ENCODE measurements around the gene ATF7. TPM values are rescaled to one million over a fixed set of nuclear protein-coding genes. Genes with fewer than 3 reads are reported as not detected.

ATF7 gene
- 26.3 TPM for total RNA-seq

GRCh38 chr12:53625946-53626701, at the start of gene ATF7:
Gene ATF7 (minus strand): TSS chr12:53626382. CDS start chr12:53601000, 25,382 bp downstream.

GRCh38 chr12:53506881-53507602, 119.1 kb downstream of the ATF7 start, which contains the start of gene NPFF:
Gene NPFF (minus strand): TSS chr12:53507484. CDS start chr12:53507474, 10 bp downstream.

GRCh38 chr12:53500776-53501614, 125.2 kb downstream of the ATF7 start, which contains the start of gene TARBP2:
Gene TARBP2 (plus strand): TSS chr12:53501283. CDS start chr12:53501409, 126 bp downstream.

GRCh38 chr12:53499266-53500141, 126.7 kb downstream of the ATF7 start, which contains the start of gene MAP3K12:
Gene MAP3K12 (minus strand): TSS chr12:53499458. CDS start chr12:53487391, 12,067 bp downstream.

Other genes with a start within 250 kb of the ATF7 start
- gene SP1, start 246.2 kb downstream of the ATF7 start, total RNA-seq: 70.4 TPM
- 0.71 TPM for gene AMHR2, start 202.5 kb downstream of the ATF7 start, total RNA-seq
- gene PRR13, start 184.6 kb downstream of the ATF7 start, total RNA-seq: 13.7 TPM
- gene PCBP2, start 174.3 kb downstream of the ATF7 start, total RNA-seq: 469 TPM
- gene MAP3K12, start 126.9 kb downstream of the ATF7 start, total RNA-seq: 34.0 TPM
- gene TARBP2, start 125.1 kb downstream of the ATF7 start, total RNA-seq: 28.6 TPM
- not detected for gene NPFF, start 118.9 kb downstream of the ATF7 start, total RNA-seq
- gene ATP5MC2, start 49.7 kb upstream of the ATF7 start, total RNA-seq: 112 TPM
- 168 TPM for gene CALCOCO1, start 101.1 kb upstream of the ATF7 start, total RNA-seq
- not detected for gene CISTR, start 125.6 kb upstream of the ATF7 start, total RNA-seq